Activated T-helper 1 cell treated with anti-CD3 and anti-CD28 coated beads, Interleukin-2, amount 50 U/mL, for 16 hours (primary cell): ENCODE measurements around the gene GPT2.
"Not testable (repeated sequence)": the region's sequence is repeated elsewhere in the genome, so short reads cannot be mapped to it uniquely, and the experiment has no call there.

Experiments
- DNase-seq, 2 donors: peaks; one replicate each; pipeline ENCODE4 v3.0.0-alpha.2; 2020; ENCODE audit warnings: low read depth in 1 of 2, low spot score in 1 of 2

Gene GPT2

GRCh38 chr16:46920402-46921068, 36.4 kb downstream of the GPT2 start:
- no peak for DNase-seq

GRCh38 chr16:46922239-46922638, 38.1 kb downstream of the GPT2 start:
- no peak for DNase-seq

- DNase-seq, result no peak
These were observed 39.5 kb downstream of the GPT2 start for GRCh38 chr16:46923513-46924295.

- DNase-seq, result no peak
These were observed 40.2 kb downstream of the GPT2 start for GRCh38 chr16:46924402-46924801.

GRCh38 chr16:46926470-46927225, 42.5 kb downstream of the GPT2 start:
- DNase-seq, result no peak

- DNase-seq, result no peak
These were observed 43.1 kb downstream of the GPT2 start for GRCh38 chr16:46927273-46927672.

- no peak for DNase-seq
These were observed 44.6 kb downstream of the GPT2 start for GRCh38 chr16:46928811-46929210.

GRCh38 chr16:46929378-46930332, 45.5 kb downstream of the GPT2 start:
- DNase-seq, result peak; percentile 43 to 51

GRCh38 chr16:46930861-46931260, 46.7 kb downstream of the GPT2 start:
- DNase-seq, result no peak

- no peak for DNase-seq
These were observed 48.6 kb downstream of the GPT2 start for GRCh38 chr16:46932802-46933201.

GRCh38 chr16:46937536-46937935, 53.4 kb downstream of the GPT2 start:
- DNase-seq, result no peak

GRCh38 chr16:46944713-46945112, 60.6 kb downstream of the GPT2 start:
- DNase-seq, result not testable (repeated sequence)

- DNase-seq, result no peak
These were observed 63.9 kb downstream of the GPT2 start for GRCh38 chr16:46947900-46948547.

- no peak for DNase-seq
These were observed 64.5 kb downstream of the GPT2 start for GRCh38 chr16:46948548-46949166.

- no peak for DNase-seq
These were observed 65.2 kb downstream of the GPT2 start for GRCh38 chr16:46949241-46949892.

GRCh38 chr16:46950009-46950408, 65.8 kb downstream of the GPT2 start:
- DNase-seq, result no peak

GRCh38 chr16:46954562-46954961, 70.4 kb downstream of the GPT2 start:
- no peak for DNase-seq

GRCh38 chr16:46961373-46962353, 77.5 kb downstream of the GPT2 start:
- DNase-seq, result no peak
